PC-9 (cell line): ENCODE data around the gene KIF27.

Experiments used
- CTCF ChIP-seq: fragments of 200-600 bp; sonication (generic); conservative IDR thresholded peaks from 2 replicates; pipeline ENCODE4 v1.6.1; 2017; ENCODE audit warnings: mixed run types, antibody characterized with exemption, mild to moderate bottlenecking, moderate library complexity
- EZH2 ChIP-seq: fragments of 200-600 bp; sonication (generic); IDR thresholded peaks from 2 replicates; pipeline ENCODE4 v1.8.0; 2017; ENCODE audit warnings: antibody characterized with exemption, low read depth

DNA sequence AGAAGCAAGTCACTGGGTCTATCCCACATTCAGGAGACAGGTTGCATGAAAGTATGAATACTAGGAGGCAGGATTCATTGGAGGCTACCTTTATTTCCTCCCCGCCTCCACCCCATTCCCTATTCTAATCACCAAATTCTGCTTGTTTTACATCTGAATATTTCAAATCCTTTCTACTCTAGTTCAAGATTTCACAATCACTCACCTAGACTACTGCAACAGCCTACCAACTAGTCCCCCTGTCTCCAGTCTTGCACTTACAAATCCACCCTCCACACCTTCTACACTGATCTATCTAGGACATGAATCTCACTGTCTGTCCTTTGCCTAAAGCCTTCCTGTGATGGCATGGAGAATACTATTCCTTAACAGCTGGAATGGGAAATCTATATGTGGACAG, 6.4 kb upstream of the KIF27 start:
- no peak for TF ChIP-seq CTCF
- no peak for TF ChIP-seq EZH2
